GM20431 (cell line): Measurements from ENCODE around the gene RND3.

Source experiments
- in situ Hi-C: fragments of 300-500 bp; cut with MseI, MboI; formaldehyde crosslinking; loops from one replicate; pipeline ENCODE4 v1.15.0; 2020; ENCODE audit warnings: low sequenced_read_pairs; ENCODE audit not compliant: unreplicated experiment

Gene RND3

GRCh38 chr2:150477347-150477746 is 10.1 kb downstream of the RND3 start:
- in situ Hi-C loops = no loop called here

DNA sequence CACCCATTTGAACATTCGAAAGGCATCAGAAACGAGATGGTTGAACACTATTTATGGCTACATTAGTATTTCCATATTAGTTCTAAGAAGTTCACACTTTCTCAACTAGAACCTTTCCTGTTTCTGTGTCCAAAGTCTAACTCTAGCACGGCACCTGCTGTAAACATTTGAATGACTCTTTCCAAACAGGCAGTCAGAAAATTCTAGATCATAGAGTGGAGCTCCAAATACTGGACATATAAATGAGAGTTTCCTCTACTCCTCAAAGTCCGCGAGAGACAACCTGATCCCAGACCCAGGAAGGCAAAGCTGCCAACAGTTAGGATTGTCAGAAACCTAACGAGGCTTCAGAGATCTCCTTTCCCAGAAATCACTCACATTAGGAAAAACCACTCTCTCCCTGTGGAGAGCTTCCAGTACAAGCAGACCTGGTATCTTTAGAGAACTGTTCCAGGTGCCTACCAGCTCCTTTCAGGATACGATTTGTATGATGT is 10.6 kb downstream of the RND3 start:
- in situ Hi-C loops = no loop called here

GRCh38 chr2:150476286-150476685 is 11.2 kb downstream of the RND3 start:
- in situ Hi-C loops = no loop called here

DNA sequence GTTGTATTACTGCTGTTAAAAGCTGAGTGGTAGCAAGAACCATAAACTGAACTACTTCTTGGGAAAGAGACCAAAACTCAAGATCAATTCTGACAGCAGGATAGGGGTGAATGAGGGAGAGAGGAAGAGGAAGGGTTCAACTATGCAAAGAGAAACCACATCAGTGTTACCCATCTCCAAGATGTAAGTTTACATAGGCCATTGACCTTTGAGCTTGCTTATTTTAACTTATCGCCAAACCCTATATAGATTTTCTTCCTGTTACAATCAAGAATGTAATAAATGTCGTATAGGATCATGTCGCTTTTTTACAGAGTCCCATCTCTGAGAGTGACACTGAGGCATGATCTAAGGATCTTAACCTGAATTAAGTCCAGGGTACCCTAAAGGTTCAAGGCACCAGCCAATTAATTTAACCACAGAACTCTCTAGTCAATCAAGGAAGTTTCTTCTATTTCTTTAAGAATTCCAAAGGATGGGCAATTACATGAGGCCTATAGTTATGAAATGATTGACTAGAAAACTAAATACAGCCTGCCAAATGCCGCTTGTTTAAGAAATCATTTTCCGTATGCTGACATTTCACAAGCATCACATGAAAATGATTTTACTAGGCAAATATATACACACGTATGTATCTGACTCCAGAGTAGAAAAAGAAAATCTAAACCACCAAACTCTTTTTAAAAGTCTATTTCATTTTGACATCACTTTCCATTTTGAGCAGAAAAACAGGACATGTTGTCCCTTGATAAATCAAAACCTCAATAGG is 11.8 kb downstream of the RND3 start:
- in situ Hi-C loops = no loop called here

DNA sequence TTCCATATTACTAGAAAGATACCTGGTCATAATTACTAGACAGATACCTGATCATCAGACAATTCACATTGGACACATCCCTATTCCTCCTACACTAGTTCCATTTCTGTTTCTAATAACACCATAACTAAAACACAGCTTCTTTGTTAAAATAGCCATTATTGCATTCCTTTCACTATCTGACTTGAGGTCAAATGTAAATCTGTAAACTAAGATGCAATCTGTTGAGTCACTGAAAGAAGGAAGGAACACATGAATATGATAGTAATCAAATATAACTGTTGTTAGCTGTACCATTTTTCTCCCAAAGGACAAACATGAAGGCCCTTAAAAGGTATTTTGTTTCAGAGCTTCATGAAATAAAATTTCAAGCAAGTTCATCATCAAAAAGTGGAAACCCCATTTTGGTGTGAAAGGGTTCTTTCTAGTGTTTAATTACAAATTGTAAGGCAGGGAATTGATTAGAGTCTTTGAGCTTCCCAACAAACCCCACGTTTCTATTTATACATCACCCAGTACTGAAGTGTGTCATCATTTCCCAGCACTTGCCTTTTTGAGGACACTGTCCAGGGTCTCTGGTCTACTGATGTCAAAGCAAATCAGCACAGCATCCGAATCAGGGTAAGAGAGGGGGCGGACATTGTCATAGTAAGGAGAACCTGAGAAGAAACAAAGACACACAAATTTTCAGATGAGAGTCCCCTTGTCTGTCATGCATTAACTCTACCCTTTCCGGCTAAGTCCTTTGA is 13.0 kb downstream of the RND3 start:
- in situ Hi-C loops = no loop called here

DNA sequence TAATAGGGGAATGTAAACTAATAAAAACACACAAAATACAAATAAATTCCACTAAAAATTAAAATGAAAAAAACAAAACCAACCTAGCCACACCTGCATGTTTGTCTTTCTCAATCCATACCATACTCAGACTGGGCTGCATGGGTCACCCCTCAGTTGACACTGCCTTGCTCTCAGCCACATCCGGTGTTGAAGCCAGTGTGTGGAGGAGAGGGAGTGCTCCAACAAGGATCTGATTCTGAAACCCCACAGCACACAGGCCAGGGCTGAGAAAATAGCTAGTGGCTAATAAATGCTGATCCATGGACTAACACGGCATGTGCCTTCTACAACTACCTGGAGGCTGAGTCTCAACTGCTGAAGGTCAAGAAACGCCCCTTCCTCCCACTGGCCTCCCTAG is 13.7 kb downstream of the RND3 start:
- in situ Hi-C loops = no loop called here

GRCh38 chr2:150472511-150472899 is 15.0 kb downstream of the RND3 start:
- in situ Hi-C loops = no loop called here

DNA sequence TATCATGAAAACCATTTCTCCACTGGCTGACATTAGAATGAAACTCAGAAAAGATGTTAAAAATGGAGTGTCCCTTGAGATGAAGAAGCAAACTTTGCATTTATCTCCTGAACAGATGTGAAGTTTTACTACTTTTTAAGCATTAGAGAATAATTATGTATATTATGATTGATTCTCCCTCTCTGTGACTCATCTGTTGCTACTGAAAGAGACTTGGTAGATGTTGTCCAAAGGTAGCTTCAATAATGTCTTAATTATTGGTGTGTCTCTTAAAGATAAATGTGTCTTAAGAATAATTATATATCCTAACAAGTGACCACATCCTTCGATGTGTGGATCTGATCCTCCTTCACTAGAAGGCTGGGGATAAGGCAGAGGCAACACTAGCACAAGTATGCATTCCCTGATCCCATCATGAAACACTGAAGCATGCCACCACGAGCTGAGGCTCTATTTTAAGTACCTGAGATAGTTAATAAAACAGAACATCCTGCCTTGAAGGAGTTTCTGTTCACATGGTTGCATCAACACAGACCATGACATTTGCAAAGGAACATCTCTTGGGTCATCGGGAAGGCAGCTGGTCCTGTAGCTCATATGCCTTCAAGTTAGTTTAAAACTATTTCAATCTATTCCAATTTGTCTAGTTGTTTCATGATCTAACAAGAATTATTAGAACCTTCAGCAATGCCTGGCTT is 15.5 kb downstream of the RND3 start:
- in situ Hi-C loops = no loop called here

DNA sequence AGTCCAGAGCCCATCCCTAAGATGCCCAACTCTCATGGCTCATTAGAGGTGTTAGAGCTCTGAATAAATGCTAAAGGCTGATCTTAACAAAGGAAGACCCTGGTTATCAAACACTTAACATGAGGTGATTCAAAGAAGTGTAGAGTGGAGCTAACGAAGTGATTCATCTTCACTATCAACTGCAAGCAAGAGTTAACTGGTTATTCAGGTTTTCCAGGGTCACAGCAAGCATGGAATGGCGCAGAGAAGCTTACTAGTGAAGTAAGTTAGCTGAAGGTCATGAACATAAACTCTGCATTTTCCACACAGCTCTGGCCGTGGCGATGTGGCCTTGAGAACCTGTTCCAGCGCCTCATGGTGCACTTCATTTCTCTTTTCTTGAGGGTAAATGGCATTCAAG is 17.0 kb downstream of the RND3 start:
- in situ Hi-C loops = no loop called here

GRCh38 chr2:150469706-150470274 is 17.7 kb downstream of the RND3 start:
- in situ Hi-C loops = no loop called here

GRCh38 chr2:150468350-150468960 is 19.0 kb downstream of the RND3 start:
- in situ Hi-C loops = no loop called here

- in situ Hi-C loops = no loop called here
These were observed 19.9 kb downstream of the RND3 start for GRCh38 chr2:150467621-150467963.

DNA sequence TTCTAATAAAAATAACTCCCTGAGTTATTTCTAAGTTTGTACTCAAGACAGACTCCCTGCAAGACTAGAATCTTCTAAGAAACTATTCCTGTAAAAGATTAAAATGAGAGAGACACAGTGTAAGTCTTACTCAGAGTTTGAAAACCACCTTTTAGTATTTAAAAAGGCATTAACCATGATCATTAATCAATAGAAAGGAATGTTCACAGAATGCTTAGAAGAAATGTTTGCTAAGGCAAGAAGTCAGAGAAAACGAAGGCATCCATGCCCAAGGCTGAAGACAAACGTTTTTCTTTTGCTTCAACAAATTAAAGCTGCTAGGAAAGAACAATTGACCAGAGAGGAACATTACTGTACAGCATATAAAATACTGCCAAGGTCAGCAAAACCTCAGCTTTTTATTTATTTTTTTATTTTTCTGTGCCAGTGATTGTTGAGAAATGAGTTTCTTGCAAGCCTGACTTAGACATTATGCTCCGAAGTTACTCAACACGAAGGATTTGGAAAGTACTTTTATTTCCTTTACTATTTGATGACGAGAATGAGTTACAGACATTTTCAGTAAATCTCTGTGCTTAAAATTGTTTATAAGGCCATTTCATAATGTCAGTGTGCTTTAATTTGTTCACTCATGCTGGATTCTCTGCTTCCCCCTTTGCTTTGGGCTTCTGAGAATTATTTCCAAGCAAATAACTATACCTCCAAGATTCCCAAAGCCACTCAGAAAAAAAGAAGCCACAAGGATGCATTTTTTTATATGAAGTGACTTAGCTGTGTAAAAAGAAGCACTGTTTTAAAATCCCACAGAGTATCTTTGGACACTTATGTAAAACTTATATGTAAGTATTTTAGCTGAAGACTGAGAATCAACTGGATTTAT is 20.5 kb downstream of the RND3 start:
- in situ Hi-C loops = no loop called here

DNA sequence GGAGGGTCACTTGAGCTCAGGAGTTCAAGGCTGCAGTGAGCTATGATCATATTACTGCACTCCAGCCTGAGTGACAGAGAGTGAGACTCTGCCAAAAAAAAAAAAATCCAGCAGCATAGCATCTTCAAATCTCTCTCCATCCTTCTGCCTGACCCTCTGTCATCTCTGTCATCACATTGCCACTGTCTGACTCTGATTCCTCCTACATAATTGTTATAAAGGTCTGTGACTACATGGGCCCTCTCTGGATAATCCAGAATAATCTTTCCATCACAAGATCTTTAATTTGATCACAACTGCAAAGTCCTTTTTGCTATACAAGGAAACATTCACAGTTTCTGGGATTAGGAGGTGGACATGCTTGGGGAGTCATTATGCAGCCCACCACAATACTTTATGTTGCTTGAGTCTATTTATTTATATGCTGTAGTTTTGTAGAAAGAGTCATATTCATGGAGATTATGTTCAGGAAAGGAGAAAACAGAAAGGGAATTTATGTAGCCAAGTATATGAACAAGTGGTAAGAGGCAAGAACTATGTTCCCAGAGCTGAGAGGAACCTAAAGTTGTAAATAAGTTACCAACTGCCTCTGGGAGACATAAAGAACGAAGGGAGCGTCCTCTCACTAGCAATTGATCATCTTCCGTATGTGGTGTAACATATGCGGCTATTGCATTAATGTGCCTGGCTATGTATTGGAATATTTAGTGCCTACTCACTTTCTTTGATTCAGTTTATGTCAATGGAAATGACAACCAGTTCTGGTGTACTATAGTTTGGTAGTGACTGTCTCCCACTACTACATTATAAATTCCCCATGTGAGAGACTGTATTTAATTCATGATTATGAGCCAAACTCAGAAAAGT is 21.5 kb downstream of the RND3 start:
- in situ Hi-C loops = no loop called here

- in situ Hi-C loops = no loop called here
These were observed 22.5 kb downstream of the RND3 start for GRCh38 chr2:150464986-150465385.

- in situ Hi-C loops = no loop called here
These were observed 23.2 kb downstream of the RND3 start for GRCh38 chr2:150464270-150464669.

GRCh38 chr2:150462770-150463169 is 24.7 kb downstream of the RND3 start:
- in situ Hi-C loops = no loop called here

DNA sequence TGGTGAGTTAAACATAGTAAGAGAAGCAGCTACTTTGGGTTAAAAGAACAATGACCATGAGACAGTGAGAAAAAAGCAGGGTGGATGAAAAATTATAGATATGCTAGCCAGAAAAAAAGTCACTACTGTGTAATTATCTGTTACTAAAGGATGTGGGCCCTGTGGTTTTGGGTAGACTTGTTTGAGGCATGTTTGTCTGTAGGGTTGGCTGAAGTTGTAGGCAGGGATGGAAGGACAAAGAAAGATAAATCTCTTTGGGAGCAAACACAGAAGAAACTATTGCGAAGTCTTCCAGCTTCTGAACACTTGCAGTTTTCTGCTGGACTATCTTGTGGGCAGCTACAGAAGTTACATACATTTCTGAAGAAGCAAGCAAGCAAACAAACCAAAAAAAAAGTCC is 28.2 kb downstream of the RND3 start:
- in situ Hi-C loops = no loop called here
